ENCODE results near the gene HSCB.

Gene HSCB

DNA sequence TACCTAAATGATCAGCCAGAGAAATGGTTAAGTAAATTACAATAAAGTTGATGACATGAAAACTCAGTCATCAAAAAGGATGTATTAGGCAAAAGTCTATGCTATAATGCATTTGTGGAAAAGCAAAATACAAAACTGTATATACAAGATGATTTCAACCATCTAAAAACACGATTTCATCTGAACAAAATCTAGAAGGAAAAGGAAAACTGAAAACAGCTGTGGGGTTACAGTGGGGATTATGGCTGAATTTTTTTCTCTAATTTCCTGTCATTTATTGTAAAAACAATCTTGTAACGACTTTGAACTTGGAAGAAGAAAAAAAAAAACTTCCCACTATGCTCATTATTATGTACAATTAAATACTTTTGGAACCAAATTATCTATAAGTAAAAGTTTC lies 30.5 kb upstream of the HSCB start:
- TF ChIP-seq, protein P1, sequence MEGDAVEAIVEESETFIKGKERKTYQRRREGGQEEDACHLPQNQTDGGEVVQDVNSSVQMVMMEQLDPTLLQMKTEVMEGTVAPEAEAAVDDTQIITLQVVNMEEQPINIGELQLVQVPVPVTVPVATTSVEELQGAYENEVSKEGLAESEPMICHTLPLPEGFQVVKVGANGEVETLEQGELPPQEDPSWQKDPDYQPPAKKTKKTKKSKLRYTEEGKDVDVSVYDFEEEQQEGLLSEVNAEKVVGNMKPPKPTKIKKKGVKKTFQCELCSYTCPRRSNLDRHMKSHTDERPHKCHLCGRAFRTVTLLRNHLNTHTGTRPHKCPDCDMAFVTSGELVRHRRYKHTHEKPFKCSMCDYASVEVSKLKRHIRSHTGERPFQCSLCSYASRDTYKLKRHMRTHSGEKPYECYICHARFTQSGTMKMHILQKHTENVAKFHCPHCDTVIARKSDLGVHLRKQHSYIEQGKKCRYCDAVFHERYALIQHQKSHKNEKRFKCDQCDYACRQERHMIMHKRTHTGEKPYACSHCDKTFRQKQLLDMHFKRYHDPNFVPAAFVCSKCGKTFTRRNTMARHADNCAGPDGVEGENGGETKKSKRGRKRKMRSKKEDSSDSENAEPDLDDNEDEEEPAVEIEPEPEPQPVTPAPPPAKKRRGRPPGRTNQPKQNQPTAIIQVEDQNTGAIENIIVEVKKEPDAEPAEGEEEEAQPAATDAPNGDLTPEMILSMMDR (IDR thresholded peaks at IDR 0.05; ENCODE audit: insufficient read depth, low read depth, low read length, missing control alignments): no peak

DNA sequence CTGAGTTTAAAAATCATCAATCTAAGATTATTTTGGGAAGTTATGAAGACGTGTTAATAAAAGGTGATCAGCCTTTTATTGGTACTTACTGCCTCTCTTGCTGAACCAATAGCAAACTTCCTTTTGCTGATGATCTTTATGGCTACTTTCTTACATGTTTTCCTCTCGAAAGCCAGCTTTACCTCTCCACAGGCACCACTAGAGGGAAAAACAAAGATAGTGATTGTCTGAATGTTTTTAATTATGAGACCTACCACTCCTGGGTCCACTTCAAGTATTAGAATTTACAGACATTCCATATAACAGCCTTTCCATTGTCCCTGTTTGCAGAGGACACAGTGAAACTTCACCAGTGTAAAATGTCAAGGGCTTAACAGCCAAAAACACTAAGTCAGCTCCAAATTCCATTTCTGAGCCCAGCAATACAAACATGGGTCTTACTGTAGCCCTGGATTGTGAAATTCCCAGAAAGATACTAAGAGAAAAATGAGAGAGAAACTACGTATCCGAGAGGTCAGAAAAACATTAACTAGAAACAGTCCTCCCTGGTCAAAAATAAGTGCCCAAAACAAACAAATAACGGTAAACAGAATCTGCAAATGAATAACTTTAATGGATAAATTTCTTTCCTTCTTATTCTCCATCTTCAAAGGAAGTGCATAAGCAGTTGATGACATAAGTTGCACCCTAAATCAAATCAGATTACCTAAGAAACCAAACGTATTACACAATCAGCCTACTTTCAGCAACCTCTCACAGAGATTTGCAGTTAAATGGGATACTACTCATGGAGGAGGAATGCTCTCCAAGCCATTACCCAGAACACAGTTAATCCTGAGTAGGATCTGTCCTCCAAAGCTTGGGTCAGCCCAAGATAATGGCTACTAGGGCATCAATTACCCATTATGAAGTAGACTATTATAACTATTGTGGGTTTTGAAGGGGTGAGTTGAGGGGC lies 29.7 kb upstream of the HSCB start:
- H3K4me3 ChIP-seq (ENCODE audit: low read depth, low read length): no peak overlapping the region
- TF ChIP-seq, protein P1 (IDR thresholded peaks at IDR 0.05; ENCODE audit: insufficient read depth, low read depth, low read length, missing control alignments): no peak
- no peak for DNase-seq (ENCODE audit: low read depth)

More for the DNA sequence above, 30.5 kb upstream of the HSCB start:
- DNase-seq (ENCODE audit: low read depth): no peak
- H3K4me3 ChIP-seq (ENCODE audit: low read depth, low read length): no peak overlapping the region

- TF ChIP-seq, protein P1 (IDR thresholded peaks at IDR 0.05; ENCODE audit: insufficient read depth, low read depth, low read length, missing control alignments): no peak
- peak; percentile 7 for DNase-seq (ENCODE audit: low read depth)
- H3K4me3 ChIP-seq (ENCODE audit: low read depth, low read length): no peak overlapping the region
Observed at GRCh38 chr22:28714043-28714628, 27.7 kb upstream of the HSCB start.

- TF ChIP-seq, protein P1 (IDR thresholded peaks at IDR 0.05; ENCODE audit: insufficient read depth, low read depth, low read length, missing control alignments): no peak
- DNase-seq (ENCODE audit: low read depth): no peak
- H3K4me3 ChIP-seq (ENCODE audit: low read depth, low read length): no peak overlapping the region
Observed at GRCh38 chr22:28715611-28716010, 26.2 kb upstream of the HSCB start.

- no peak overlapping the region for H3K4me3 ChIP-seq (ENCODE audit: low read depth, low read length)
- DNase-seq (ENCODE audit: low read depth): no peak
- TF ChIP-seq, protein P1 (IDR thresholded peaks at IDR 0.05; ENCODE audit: insufficient read depth, low read depth, low read length, missing control alignments): no peak
Observed at GRCh38 chr22:28716686-28717085, 25.2 kb upstream of the HSCB start.

GRCh38 chr22:28718044-28718443 lies 23.8 kb upstream of the HSCB start:
- TF ChIP-seq, protein P1 (IDR thresholded peaks at IDR 0.05; ENCODE audit: insufficient read depth, low read depth, low read length, missing control alignments): no peak
- no peak for DNase-seq (ENCODE audit: low read depth)
- H3K4me3 ChIP-seq (ENCODE audit: low read depth, low read length): no peak overlapping the region
